ENCODE measurements around the gene LAYN.

LAYN gene

GRCh38 chr11:111562692-111563389 is 22.3 kb downstream of the LAYN start:
- no peak for DNase-seq

DNA sequence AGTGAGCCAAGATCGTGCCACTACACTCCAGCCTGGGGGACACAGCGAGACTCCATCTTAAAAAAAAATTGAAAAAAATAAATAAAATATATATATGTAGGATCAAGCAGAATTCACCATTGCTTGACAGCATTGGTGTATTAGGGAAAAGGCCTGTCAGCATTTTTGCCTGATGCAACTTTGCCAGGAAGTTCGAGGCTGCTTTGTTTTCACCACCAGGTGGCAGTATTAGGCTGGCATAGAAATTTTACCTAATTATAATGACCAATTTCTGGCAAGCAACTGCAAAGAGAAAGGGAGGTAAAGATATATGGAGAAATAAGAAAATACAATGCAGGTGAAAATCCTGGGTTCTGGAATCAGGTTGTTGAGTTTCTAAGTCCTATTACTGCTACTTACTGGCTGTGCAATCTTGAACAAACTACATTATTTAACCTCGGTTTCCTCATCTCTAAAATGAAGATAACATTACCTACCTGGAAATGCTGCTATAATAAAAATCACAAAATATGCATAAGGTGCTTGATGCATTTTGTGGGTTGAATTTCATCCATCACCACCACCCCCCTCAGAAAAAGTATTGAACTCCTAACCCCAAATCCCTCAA is 24.7 kb downstream of the LAYN start:
- DNase-seq, result peak; percentile 77

DNA sequence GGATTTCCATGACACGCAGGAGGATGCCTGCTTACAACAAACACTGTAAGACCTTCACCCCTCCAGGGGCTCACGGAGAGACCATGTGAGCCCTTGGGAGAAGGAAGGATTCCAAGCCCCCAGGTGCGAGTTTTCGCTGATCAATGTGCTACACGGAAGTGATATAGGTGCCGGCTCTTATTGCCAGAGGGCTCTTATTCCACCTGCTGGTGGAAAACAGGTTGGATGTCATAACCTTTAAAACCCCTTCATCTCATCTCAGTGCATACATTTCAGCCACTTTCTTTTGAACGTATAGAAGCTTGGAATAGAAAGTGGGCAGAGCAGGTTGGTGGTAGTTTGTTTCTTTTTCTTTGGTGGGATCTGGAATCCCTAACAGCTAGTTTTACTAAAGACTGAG is 25.8 kb downstream of the LAYN start:
- DNase-seq, result no peak

DNA sequence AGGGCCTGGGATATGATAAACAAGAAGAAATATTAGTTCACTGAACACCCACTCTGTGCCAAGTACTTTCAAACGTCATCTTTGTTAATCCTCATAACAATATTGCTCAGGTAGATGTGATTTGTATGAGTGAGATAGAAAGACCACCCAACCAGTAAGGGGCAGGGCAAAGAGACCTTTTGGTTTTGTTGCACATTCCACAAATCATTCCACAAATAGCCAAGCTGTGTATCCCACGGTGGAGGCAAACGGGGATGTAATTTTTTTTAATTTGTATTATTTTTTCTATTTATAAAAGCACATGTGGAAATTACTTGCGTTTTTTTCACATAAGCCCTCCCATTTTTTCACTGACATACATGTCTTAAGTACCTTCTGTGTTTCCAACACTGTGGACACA is 29.0 kb downstream of the LAYN start:
- DNase-seq, result no peak

DNA sequence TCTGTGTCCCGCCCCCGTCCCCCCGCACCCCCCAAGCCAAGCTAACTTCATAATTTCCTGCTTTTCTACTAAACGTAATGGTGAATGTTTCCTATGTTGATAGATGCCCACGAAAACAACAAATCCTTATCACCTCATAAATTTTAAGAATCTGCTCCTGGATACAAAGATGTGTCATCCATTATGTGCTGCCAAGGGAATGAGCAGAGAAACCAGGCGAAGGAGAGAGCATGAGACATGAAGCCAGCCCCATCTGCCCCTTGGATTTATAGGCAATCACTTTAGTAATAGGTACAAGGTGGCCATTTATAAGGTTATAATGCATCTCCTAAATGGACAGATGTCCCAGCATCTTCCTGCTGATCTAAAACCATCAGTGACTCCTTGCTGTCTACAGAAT is 30.3 kb downstream of the LAYN start:
- no peak for DNase-seq

DNA sequence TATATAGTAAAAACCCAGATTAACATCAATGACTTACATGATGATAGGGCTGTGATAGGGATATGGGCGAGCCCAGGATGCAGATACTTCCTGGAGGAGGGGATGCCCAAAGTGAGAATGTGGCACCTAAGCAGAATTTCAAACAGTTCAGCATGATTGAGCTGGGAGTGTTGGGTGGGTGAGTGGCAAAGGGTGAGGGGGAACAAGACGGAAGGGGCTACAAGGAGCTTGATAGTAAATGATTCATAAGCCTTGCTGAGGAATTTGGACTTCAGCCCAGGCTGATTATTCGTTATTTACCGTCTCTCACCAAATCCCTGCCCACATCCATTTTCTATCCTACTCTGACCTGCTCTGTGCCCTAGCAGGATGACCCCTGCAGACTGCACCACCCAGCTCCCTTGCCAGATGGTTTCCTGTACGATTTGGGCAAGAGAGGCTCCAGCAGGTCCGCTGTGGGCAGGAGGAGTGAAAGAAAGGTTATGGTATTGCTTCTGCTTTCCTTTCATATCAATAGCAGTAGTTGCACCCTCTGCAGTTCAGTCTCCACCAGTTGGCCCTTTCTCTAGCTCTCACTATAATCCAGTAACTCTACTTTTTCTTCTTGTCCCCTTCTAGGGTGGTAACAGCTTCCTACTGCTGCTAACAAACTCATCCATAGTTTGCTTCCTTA is 31.4 kb downstream of the LAYN start:
- no peak for DNase-seq

- DNase-seq, result no peak
Measured at GRCh38 chr11:111572581-111572980, 32.1 kb downstream of the LAYN start.

- DNase-seq, result no peak
Measured at GRCh38 chr11:111573821-111574249, 33.3 kb downstream of the LAYN start.

- DNase-seq, result peak; percentile 38
Measured at GRCh38 chr11:111574373-111575225, 34.1 kb downstream of the LAYN start.

DNA sequence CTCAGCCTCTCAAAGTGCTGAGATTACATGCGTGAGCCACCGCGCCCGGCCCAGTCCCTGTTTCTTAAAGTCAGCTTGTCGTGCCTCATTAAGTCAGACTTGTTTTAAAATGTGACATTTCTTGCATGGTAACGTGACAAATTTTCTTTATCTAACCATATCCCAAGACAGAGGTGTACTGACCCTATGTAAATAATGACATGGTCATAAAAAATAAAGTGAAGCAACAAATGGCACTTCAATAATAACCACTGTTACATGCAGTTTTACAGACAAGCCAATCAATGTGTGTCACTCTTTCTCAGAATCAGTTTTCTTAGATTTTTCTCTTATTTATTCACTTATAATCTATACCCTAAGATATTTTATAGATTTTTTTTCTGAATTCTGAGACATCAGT is 35.2 kb downstream of the LAYN start:
- no peak for DNase-seq

- DNase-seq, result no peak
Measured at GRCh38 chr11:111577821-111578220, 37.3 kb downstream of the LAYN start.

GRCh38 chr11:111581341-111581740 is 40.8 kb downstream of the LAYN start:
- DNase-seq, result no peak

DNA sequence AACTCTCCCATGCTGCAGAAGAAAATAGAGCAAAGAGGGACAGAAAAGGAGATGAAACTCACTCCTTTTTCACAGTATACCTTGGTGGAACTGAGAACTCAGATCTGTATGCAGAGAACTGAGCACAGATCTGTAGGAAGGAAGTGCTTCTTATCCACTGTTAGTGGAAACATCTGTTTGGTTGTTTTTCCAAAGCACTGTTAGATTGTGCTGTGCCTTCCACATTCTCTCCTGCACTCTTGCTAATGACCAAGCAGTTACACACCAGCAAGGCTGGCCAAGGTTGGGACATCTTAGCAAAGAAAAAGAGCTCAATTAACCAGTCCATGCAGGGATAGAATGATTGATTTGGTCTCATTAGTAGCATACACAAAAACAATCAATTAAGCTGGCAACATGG is 41.6 kb downstream of the LAYN start:
- peak; percentile 11 for DNase-seq

GRCh38 chr11:111582881-111583280 is 42.4 kb downstream of the LAYN start:
- DNase-seq, result no peak

DNA sequence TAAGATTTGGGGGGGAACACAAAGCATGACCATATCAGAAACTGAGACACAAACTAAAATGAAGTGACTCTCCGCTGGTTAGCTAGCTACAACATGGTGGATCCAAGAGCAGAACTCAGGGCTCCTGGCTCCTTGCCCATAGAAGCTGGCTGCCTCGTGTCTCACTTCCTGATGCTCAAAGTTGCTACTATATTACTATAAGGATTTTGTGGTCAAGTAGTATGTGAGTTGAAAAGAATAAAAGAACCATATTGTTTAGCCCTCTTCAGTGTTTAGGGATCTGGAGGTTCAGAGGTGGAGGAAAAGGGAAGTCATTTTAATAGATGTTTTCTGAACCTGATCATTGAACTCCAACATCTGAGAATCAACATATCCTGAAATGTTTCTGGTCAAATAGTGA is 44.9 kb downstream of the LAYN start:
- peak; percentile 15 for DNase-seq

DNA sequence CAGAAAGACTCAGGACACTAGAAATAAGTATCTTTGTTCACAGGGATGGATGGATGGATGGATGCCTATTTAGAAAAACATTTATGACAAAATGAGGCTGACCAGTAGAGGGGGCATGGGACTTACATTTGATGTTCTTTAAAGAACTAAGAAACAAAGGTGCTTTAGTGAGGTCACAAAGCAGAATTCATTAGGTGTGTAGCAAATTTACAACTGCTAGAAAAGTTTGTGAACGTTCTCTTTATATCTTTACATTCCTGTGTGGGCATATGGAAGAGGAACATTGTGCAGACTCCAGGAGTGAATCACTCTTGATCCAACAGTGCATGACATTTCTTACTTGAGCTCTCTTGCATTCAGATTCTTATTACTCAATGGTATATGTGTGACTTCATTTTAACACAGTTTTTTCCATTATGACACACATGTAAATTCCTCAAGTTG is 45.9 kb downstream of the LAYN start:
- DNase-seq, result peak; percentile 60

DNA sequence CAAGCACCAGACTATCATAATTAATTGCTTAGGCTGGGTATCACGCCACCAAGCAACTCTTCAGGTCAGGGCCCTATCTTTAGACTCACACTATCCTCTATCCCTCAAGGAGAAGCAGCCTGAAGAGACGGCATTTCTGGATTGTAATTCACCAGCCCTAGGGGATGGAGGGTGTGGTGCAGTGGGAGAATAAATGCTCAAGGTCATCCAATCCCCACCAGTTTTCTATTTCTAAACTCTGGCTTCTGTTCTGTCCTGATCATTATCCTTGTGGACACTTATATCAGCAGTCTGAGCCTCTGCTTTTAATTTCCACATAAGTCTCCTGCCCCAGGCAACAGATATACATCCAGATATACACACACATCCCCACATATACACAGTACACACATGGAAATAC is 48.6 kb downstream of the LAYN start:
- DNase-seq, result no peak

- no peak for DNase-seq
Measured at GRCh38 chr11:111589886-111590499, 49.5 kb downstream of the LAYN start.

GRCh38 chr11:111591187-111591960 is 50.9 kb downstream of the LAYN start:
- no peak for DNase-seq

DNA sequence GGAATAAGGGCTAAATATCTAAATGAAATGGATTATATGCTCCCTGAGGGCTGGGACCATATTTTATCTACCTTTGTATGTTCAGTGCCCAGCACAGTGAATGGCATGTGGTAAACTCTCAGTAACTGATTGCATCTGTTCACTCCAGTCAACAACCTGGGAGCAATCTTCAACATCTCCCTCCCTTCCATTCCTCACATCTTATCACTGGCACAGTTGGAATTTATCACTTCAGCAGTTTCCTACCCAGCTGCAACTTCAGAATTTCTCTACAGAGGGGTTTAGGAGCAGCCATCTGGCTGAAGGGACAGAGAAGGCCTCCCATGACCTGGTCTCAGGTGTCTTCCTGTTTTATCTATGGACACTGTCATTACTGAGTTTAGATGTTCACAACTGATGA is 52.0 kb downstream of the LAYN start:
- DNase-seq, result no peak

GRCh38 chr11:111596319-111596718 is 55.8 kb downstream of the LAYN start:
- no peak for DNase-seq

- no peak for DNase-seq
Measured at GRCh38 chr11:111598148-111598547, 57.6 kb downstream of the LAYN start.

All from hematopoietic multipotent progenitor cell treated with erythropoietin and hydrocortisone succinate and interleukin-3 and kit ligand, for 8 days (in vitro differentiated cells).